Right forelimb (tissue), 1 donor: ENCODE results near the gene DOK6.

Experiments
- DNase-seq: peaks from one replicate; pipeline ENCODE4 v3.0.0-alpha.2; 2018

DOK6 gene

GRCh38 chr18:69557282-69557681 lies 156.6 kb downstream of the DOK6 start:
- DNase-seq: no peak

DNA sequence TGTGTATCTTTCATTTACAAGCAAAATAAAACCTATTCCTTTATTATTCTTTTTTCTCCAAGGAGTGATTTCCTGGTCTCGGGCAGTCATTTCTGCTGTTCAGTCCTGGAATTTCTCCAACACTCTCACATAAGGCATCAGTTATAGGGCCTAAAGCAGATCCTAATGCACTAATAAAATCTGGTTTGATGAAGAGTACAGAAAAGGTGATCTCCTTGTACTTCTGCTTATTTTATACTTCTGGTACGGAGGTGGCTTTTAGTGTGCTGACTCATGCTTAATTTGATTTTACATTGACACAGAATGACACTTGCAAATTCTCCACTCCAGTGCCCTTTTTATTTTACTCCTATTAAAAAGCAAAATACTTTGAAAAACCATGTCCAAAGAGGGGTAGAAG lies 157.4 kb downstream of the DOK6 start:
- no peak for DNase-seq

GRCh38 chr18:69559604-69560003 lies 158.9 kb downstream of the DOK6 start:
- no peak for DNase-seq

- no peak for DNase-seq
Measured at GRCh38 chr18:69564602-69565001, 163.9 kb downstream of the DOK6 start.

DNA sequence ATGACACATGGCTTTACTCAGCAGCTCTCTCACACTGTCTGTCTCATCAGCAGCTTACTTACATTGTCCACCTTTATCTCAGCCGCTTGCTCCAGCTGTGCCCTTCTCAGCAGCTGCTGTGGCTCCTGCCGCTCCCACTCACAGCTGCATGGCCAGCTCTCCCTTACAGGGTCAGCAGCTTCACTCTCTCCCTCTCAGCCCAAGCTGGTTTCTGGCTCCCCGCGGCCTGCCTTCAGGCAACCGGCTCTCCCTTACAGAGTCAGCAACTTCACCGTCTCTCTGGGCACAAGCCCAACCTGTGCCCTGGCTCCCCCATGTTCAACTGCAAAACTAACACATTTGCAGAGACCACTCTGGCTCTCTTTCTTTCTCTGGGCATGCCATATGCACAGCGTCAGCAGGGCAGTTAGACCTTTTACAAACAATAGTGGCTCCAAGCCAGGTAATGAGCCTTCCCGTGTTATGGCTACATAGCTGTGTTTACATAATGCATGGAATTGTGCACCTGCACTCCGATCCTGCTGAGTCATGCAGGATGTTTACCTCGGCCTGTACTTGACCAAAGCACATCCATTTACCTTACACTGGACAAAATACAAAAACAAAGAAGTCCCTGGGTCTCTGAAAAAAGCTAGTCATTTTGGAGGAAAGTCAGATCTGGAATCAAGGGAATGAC lies 167.3 kb downstream of the DOK6 start:
- no peak for DNase-seq

DNA sequence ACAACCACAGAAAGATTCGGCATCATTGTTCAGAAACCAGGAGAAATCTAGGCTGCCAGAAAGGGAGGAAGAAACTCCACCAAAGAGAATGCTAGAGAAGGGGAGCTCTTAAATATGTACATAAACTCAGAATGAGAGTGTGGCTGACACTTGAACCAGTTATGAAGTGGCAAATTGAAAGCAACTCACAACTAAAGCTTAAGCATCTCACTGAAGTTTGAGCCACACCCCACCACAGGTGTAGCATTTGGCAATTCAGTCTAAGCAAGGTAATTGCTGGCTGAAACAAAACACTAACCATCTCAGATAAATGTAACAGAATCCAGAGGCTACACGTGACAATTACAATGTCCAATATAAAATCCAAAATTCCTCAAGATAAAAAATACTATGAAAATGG lies 168.4 kb downstream of the DOK6 start:
- DNase-seq: no peak

DNA sequence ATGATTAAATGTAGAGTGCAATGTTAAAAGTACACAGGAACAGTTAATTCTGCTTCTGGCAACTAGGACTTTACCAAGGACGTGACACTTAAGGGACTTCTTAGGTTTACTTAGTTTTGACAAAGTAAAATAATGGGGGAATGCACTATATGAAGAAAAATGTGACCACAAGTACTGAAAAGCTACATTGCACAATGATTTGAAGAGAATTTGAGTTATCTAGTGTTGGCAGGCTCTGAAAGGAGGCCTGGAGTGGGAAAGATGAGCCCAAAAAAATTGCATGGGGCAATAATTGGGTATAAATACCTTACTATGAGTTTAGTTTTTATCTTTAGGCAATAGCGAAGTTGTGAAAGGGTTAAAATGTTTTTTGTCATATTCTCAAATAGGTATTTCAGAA lies 173.7 kb downstream of the DOK6 start:
- no peak for DNase-seq

GRCh38 chr18:69580107-69580506 lies 179.4 kb downstream of the DOK6 start:
- no peak for DNase-seq

DNA sequence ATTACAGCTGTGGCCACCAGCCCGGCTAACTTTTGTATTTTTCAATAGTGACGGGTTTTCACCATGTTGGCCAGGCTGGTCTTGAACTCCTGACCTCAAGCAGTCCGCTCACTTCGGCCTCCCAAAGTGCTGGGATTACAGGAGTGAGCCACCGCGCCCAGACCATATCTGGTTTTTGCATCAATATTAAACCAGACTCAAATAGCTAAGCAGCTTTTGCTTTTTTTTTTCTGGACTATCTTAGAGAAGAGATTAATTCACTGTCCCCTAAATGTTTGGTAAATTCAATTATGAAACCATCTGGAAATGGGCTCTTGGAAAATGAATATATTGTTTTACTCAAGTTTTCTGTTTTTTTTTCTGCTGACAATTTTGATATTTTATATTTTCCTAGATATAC lies 183.7 kb downstream of the DOK6 start:
- DNase-seq: no peak

GRCh38 chr18:69585696-69586095 lies 185.0 kb downstream of the DOK6 start:
- DNase-seq: no peak

DNA sequence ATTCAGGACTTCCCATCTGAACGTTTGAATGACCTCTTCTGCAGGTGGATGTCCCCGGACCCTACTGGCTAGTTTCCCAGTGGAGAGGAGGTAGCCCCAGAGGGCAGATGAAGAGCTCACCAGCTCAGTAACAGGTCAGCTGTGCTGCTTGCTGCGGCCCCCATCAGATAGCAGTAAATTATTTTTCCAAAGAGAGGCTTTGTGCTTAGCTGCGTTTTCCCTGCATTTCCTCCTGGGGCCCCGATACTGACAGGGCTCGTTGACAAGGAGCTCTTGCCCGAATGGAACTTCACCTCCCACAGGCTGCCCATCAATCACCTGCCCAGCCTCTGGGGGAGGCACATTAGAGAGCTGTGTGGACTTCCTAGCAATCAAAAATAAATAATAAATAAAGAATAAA lies 185.8 kb downstream of the DOK6 start:
- DNase-seq: no peak

DNA sequence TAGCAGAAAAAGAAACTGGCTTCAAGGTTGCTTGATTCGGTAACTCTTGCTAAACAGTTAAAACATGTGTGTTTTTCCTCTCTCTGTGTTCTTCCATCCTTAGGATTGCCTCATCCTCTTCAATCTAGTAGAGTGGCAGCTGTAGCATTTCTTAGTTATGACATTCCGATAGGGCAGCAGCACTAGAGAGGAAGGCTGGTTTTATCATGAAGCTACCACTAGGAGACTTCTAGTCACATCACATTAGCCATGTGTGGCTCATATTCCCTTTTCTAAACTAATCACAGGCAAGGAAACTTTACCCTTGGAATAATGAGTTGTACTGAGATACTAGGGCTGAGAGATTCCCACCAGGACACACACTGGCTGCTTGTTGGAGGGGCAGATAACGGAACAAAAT lies 187.6 kb downstream of the DOK6 start:
- no peak for DNase-seq

GRCh38 chr18:69590150-69590549 lies 189.5 kb downstream of the DOK6 start:
- no peak for DNase-seq

GRCh38 chr18:69596345-69596744 lies 195.7 kb downstream of the DOK6 start:
- no peak for DNase-seq

DNA sequence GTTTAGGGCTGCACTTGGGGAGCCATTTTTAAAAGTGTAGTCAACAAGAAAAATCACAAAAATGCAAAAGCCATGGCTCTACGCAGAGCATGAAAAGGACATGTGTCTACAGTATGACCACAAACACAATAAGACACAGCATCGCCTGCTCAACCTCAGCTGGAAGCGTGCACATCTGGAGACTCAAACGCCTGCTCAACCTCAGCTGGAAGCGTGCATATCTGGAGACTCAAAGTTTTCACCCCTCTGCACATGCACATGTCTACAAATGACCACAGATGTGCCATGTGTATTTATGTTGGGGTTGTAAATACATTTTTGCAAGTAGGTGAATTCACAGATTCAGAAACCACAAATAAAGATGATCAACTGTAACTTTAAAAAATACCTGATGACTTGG lies 196.9 kb downstream of the DOK6 start:
- no peak for DNase-seq

GRCh38 chr18:69599377-69599776 lies 198.7 kb downstream of the DOK6 start:
- no peak for DNase-seq

DNA sequence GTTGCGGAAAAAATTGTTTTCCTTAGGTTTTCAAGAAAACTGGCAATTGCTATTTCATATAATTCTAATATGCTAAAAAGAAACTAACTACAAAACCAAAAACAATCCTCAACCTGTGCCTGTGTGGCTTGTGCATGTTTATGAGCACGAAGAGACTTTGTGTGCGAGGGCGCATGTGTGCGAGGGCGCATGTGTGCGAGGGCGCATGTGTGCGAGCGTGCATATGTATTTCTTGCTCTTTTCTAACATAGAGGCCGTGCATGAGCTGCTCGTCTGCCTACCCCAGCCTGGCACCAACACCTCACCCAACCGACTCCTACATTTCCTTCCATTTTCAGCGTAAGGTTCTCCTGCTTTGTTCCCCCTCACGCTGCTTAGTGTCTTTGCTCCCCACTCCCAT lies 211.6 kb downstream of the DOK6 start:
- no peak for DNase-seq

GRCh38 chr18:69616114-69616513 lies 215.4 kb downstream of the DOK6 start:
- DNase-seq: no peak

GRCh38 chr18:69617408-69617807 lies 216.7 kb downstream of the DOK6 start:
- no peak for DNase-seq

DNA sequence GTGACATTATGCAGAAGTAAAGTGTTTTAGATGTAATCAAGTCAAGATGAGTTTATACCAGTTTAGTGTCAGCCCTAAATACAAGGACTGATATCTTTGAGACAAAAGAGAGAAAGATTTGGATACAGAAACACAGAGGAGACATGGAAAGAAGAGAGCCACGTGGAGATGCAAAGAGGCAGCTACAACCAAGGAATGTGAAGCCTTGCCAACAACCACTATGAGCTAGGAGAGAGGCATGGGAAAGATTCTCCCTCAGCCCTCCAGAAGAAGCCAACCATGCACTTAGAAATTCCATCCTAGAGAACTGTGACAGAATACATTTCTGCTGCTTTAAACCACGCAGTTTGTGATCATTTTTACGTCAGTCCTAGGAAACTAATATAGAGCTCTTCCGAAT lies 217.2 kb downstream of the DOK6 start:
- no peak for DNase-seq

DNA sequence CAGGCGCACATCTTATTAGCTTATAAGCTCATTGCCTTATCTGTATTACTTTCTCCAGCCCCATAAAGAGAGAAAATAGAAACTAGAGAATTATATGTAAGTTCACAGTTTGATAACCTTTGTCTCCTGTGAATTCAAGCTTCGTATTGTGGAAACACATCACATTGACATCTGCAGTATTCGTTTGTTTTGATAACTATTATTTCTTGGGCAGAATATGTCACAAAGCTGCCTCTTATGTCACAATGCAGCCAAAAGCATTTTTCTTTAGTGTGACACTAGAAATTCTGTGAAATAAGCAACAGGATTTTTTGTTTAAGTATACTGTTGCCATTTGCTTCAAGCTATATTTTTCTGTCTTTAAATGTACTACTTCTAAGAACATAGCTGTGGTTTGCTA lies 221.5 kb downstream of the DOK6 start:
- DNase-seq: no peak

DNA sequence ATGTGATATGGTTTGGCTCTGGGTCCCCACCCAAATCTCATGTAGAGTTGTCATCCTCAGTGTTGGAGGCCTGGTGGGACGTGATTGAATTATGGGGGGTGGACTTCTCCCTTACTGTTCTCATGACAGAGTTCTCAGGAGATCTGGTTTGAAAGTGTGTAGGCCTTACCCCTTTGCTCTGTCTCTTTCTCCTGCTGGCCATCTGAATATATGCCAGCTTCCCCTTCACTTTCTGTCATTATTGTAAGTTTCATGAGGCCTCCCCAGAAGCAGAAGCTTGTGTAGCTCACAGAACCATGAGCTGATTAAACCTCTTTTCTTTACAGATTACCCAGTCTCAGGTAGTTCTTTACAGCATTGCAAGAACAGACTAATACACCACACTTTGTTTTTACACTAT lies 222.3 kb downstream of the DOK6 start:
- no peak for DNase-seq

DNA sequence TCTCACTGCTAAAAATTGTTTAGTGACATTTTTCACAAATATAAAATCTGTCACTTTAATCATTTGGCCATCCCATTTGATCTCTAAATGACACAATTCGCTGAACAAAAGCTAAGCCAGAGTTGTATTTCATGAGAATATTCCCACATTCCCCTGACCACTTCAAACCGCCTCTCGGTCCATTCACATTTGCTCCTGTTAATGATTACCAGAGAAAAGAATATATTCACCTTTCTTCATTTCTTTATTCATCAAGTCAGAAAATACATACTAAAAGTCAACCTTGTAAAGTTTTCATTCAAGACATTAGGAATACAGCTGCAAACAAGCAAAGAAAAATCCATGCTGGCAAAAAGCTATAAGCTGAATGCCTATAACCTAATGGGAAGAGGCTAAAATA lies 225.5 kb downstream of the DOK6 start:
- DNase-seq: no peak

- no peak for DNase-seq
Measured at GRCh38 chr18:69626643-69627242, 226.1 kb downstream of the DOK6 start.

GRCh38 chr18:69628774-69629359 lies 228.2 kb downstream of the DOK6 start:
- DNase-seq: no peak
